ENCODE data around the gene HS3ST4.
"Not testable (repeated sequence)": the region's sequence is repeated elsewhere in the genome, so short reads cannot be mapped to it uniquely, and the experiment has no call there.

Gene HS3ST4

GRCh38 chr16:26015776-26016175, 324.0 kb downstream of the HS3ST4 start:
- DNase-seq: no peak

DNA sequence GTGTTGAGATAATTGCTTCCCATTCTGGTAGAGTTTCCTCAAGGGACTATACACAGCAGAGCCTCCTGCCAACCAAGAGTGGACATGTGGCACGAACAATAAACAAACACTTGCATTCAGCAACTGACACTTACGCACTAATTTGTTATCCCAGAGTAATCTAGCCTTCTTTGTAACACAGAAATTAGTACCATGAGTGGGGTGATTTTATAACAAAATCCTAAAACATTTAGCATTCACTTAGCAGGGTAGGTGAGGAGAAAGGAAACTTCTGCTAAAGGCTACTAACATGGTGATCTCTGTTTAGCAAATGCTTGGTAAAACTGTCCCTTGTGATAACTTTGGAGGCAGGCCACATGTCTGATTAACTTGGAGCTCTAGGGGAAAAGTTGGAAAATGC, 325.2 kb downstream of the HS3ST4 start:
- no peak for DNase-seq

GRCh38 chr16:26019381-26020242, 327.9 kb downstream of the HS3ST4 start:
- DNase-seq: no peak

DNA sequence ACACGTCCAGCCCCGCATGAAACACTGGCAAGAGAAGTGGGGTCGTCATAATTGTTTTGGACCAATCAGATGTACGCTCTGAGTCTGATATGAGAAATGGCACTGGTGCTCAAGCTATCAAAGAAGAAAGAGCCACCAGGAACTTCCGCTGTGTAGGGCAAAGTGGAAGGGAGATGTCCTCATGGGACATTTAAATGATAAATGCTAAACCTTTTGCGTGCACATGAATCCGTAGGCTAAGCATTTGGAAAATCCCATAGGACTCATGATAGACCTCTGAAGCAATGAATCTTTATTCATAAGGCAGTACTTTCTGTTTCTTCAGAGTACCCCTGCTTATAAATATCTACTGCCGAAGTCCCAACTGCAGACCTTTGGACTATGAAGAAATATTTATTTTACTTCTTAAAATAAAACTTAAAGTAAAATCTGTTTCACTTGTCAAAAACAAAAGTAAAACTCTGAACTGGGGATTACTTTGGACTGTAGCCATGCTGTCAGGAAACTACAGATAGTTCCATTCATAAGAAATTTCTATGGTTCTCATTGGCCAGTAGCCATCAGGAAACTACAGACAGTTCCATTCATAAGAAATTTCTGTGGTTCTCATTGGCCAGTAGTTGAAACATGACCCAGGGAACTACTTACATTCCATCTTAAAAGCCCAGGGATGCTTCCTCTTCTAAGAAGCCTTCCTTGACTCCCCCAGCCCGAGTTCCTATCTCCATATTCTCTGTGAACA, 335.1 kb downstream of the HS3ST4 start:
- DNase-seq: no peak

GRCh38 chr16:26031286-26031685, 339.5 kb downstream of the HS3ST4 start:
- no peak for DNase-seq

GRCh38 chr16:26032661-26033060, 340.9 kb downstream of the HS3ST4 start:
- not testable (repeated sequence) for DNase-seq

- DNase-seq: peak in 1 of 2 donors; percentile 2
Measured at GRCh38 chr16:26041952-26042668, 350.4 kb downstream of the HS3ST4 start.

DNA sequence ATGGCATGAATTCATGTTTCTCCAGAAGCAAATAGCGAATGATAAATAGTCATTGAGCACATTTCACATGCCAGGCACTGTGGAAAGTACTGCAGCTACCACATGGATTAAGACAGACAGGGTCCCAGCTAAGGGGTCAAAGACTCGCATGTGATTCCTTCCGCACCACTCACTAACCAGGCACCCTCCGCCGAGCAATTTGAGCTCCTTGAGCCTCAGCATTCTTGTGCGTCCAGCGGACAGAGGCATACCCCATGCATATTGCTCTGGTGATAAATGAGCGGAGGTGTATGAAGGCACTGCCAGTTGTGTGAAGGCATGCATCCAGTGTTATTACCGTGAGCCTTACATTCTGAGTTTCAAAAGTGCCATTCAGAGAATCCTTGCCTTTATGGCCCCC, 358.7 kb downstream of the HS3ST4 start:
- no peak for DNase-seq

DNA sequence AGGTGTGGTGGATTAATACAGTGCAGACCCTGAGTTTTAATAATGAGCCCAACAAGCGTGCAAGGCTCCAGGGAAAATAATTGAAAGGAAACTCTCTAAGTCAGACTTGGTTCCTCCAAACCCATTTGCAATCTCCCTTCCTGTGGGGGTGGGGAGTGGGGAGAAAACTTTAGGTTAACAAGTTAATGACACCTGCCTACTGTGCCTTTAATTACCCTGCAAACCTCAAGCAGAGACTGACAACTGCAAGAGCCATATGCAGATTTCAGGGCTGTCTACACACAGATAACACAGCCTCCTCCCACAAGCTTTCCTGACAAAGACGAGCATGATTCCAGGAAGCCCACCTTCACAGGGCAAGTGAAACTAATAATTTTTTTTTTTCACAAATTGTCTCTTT, 359.3 kb downstream of the HS3ST4 start:
- DNase-seq: no peak

GRCh38 chr16:26053889-26054288, 362.1 kb downstream of the HS3ST4 start:
- no peak for DNase-seq

DNA sequence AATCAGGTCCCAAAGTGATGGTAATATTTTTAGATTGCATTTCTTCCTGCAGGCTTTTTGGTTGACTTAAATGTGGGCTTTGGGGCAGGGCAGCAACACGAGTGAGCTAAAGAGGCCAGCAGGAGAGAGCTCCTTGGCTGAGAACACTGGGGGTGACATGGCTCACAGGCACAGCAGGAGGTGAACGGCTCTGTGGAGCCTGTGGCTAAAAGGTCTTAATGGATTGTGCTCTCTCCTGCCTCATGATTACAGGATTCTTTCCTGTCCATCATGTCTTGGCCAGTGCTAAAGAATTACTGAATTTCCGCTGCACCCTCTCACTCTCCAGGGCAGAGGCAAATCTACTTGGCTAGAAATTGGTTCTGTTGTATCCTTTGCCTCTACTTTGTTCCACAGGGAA, 366.6 kb downstream of the HS3ST4 start:
- no peak for DNase-seq

GRCh38 chr16:26070302-26071100, 378.7 kb downstream of the HS3ST4 start:
- no peak for DNase-seq

- no peak for DNase-seq
Measured at GRCh38 chr16:26071101-26071866, 379.5 kb downstream of the HS3ST4 start.

- no peak for DNase-seq
Measured at GRCh38 chr16:26078716-26079355, 387.1 kb downstream of the HS3ST4 start.

- DNase-seq: no peak
Measured at GRCh38 chr16:26087091-26087490, 395.3 kb downstream of the HS3ST4 start.

- no peak for DNase-seq
Measured at GRCh38 chr16:26091511-26091910, 399.8 kb downstream of the HS3ST4 start.

- DNase-seq: not testable (repeated sequence)
Measured at GRCh38 chr16:26098206-26098605, 406.4 kb downstream of the HS3ST4 start.

DNA sequence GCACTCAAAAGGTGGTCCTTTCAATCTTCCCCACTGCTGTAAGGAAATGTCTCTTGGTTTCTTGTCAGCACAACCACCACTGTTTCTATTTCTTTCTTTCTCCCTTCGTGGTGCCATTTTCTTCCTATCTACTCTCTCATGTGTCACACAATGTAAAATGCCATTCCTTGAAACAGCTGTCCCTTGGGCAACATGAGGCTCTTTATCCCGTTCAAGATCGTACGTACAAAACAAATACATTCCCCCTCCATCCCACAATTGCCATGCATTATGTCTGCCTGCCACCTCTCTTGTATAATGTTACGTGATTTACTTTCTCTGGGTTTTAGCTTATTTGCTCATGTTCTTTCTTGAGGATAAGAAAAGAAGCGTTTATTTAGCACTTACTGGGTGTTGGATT, 410.6 kb downstream of the HS3ST4 start:
- no peak for DNase-seq

GRCh38 chr16:26108836-26109505, 417.2 kb downstream of the HS3ST4 start:
- no peak for DNase-seq

DNA sequence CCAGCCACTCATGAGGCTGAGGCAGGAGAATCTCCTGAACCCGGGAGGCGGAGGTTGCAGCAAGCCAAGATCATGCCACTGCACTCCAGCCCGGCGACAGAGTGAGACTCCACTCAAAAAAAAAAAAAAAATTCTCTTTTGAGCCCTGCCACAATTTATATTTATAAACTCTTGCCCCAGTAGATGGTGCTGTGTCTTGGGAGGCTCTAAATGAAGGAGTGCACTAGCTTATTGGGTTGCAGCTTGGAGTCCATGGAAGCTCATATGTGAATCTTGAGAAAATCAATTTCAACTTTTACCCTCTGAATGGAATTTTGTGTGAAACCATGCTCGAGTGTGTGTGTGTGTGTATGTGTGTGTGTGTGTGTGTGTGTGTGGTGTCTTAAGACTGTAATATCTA, 420.1 kb downstream of the HS3ST4 start:
- DNase-seq: no peak

DNA sequence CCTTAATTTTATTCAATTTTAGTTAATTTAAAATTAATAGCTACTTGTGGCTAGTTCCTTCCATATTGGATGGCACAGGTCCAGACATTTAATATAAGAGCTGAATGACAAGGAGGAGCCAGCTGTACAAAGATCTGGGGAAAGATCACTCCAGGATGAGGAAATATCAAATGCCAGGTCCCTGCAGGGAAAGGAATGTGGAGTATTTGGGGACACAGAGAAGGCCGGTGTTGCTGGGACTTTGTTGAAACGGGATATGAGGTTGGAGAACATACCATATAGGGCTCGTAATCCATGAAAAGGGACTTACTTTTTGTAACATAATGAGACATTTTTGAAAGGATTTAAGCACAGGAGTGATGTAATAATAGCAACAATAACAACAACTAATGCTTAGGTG, 426.8 kb downstream of the HS3ST4 start:
- no peak for DNase-seq
